GM18868 (cell line): Measurements from ENCODE around the gene MTA1.

Experiments used
- ATAC-seq: cut with Tn5 transposase; IDR thresholded peaks from one replicate; pipeline ENCODE4 v1.9.1; 2021; ENCODE audit warnings: mild to moderate bottlenecking, moderate library complexity; ENCODE audit not compliant: unreplicated experiment

The MTA1 gene

GRCh38 chr14:105386581-105387529 is 32.8 kb upstream of the MTA1 start:
- ATAC-seq: no peak

- no peak for ATAC-seq
These were observed 32.1 kb upstream of the MTA1 start for GRCh38 chr14:105387530-105387922.

- no peak for ATAC-seq
These were observed 31.3 kb upstream of the MTA1 start for GRCh38 chr14:105388110-105388951.

GRCh38 chr14:105388976-105389375 is 30.7 kb upstream of the MTA1 start:
- ATAC-seq: no peak

- no peak for ATAC-seq
These were observed 30.1 kb upstream of the MTA1 start for GRCh38 chr14:105389534-105389933.

- no peak for ATAC-seq
These were observed 29.4 kb upstream of the MTA1 start for GRCh38 chr14:105389976-105390848.

- no peak for ATAC-seq
These were observed 28.7 kb upstream of the MTA1 start for GRCh38 chr14:105390849-105391500.

GRCh38 chr14:105391541-105391940 is 28.1 kb upstream of the MTA1 start:
- ATAC-seq: no peak

GRCh38 chr14:105392131-105393090 is 27.2 kb upstream of the MTA1 start:
- ATAC-seq: no peak

- no peak for ATAC-seq
These were observed 26.5 kb upstream of the MTA1 start for GRCh38 chr14:105393151-105393550.

- no peak for ATAC-seq
These were observed 24.7 kb upstream of the MTA1 start for GRCh38 chr14:105394714-105395537.

GRCh38 chr14:105395538-105395854 is 24.1 kb upstream of the MTA1 start:
- no peak for ATAC-seq

- ATAC-seq: no peak
These were observed 22.2 kb upstream of the MTA1 start for GRCh38 chr14:105397350-105397931.

GRCh38 chr14:105398044-105398725 is 21.4 kb upstream of the MTA1 start, which contains the start of gene TEX22:
Gene TEX22 (plus strand): TSS chr14:105398538. CDS start chr14:105399341, 803 bp downstream.
- peak; percentile 75 for ATAC-seq

GRCh38 chr14:105398726-105399465 is 20.7 kb upstream of the MTA1 start:
- peak; percentile 39 for ATAC-seq

- no peak for ATAC-seq
These were observed 20.2 kb upstream of the MTA1 start for GRCh38 chr14:105399466-105399775.

GRCh38 chr14:105400016-105400415 is 19.6 kb upstream of the MTA1 start:
- no peak for ATAC-seq
